ENCODE measurements around the gene TTBK2.

DNA sequence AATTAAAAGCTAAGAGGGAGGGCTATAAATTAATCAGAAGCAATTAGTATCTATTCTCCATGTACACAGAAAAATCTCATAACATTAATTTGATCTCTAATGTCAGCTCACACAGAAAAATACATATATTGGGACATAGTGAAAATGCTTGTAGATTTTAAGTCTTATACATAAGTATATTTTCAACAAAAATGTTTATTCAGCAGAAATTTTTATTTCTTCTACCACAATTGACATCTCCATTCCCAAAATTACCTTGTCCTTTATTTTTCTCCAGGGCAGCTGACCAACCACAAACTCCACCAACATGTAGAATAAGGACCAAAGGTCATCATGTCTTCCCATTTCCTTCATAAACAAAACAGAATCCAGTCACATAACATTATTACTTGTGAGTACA lies 109.1 kb downstream of the TTBK2 start:
- TF ChIP-seq FOXM1 (IDR thresholded peaks at IDR 0.05; ENCODE audit: borderline replicate concordance): no peak
- no peak for TF ChIP-seq CTBP1 (IDR thresholded peaks at IDR 0.05; ENCODE audit: borderline replicate concordance)
- no peak for TF ChIP-seq SP1 (IDR thresholded peaks at IDR 0.05)
- TF ChIP-seq FOXK2 (IDR thresholded peaks at IDR 0.05): no peak
- TF ChIP-seq SUZ12 (IDR thresholded peaks at IDR 0.05): no peak
- no peak for TF ChIP-seq ARNT (IDR thresholded peaks at IDR 0.05)
- no peak for TF ChIP-seq BHLHE40 (IDR thresholded peaks at IDR 0.05; ENCODE audit: borderline replicate concordance)
- no peak for TF ChIP-seq TARDBP (IDR thresholded peaks at IDR 0.05)
- no peak for TF ChIP-seq ELF4 (IDR thresholded peaks at IDR 0.05)
- no peak for TF ChIP-seq NFRKB (IDR thresholded peaks at IDR 0.05)

All from HEK293T (cell line).